ENCODE results near the gene CYFIP1. TPM values are rescaled to one million over a fixed set of nuclear protein-coding genes. Genes with fewer than 3 reads are reported as not detected.
A peak's percentile ranks its signal among the peaks of the same experiment; 100 is the strongest.

CYFIP1 gene
- polyA plus RNA-seq, 3 donors, result 47.1 to 85.5 (median 63.8) TPM

DNA sequence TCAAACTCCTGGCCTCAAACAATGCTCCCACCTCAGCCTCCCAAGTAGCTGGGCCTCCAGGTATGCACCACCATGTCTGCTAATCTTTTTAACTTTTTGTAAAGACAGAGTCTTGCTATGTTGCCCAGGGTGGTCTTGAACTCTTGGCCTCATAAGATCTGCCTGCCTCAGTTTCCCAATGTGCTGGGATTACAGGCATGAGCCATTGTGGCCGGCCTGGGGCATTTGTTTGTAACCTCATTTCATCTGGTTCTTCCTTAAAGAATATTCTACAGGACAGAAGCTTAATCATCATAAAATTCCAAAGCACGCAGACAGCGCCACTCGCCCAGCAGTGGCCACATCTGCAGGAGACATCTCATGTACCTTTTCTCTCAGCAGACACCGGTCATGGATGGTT, 23.6 kb upstream of the CYFIP1 start:
- no peak overlapping the region for H3K4me2 ChIP-seq (replicated peaks; ENCODE audit: extremely low read depth, low read length, poor library complexity, severe bottlenecking)
- intact Hi-C loops (cut with micrococcal nuclease), result no loop called here

GRCh38 chr15:23002920-23003319, 22.8 kb upstream of the CYFIP1 start:
- no peak overlapping the region for H3K4me2 ChIP-seq (replicated peaks; ENCODE audit: extremely low read depth, low read length, poor library complexity, severe bottlenecking)
- H3K4me3 ChIP-seq (replicated peaks in 1 of 3; ENCODE audit: low read depth in 2 of 3, low read length in 3 of 3), result no peak overlapping the region
- H3K27ac ChIP-seq (ENCODE audit: low read depth in 1 of 2, low read length in 2 of 2), result no peak overlapping the region
- Mint-ChIP-seq H3K9me3 (no peaks in the 10 kb centered on the region), H3K4me1 (no peaks in the 10 kb centered on the region), H3K4me3 (no peak overlapping the region), H3K36me3 (peaks cover 54 to 65% of the 10 kb centered on the region in 2 donors), H3K27me3 (ENCODE audit: low read depth in 3 of 3) (no peaks in the 10 kb centered on the region), H3K27ac (peak overlapping the region in 1 of 7 donors; percentile 35)
- H3K9me3 ChIP-seq (replicated peaks in 1 of 2; ENCODE audit: control insufficient read depth in 1 of 2, insufficient read depth in 1 of 2, low read length in 2 of 2), result no peaks in the 10 kb centered on the region
- 100% methylated on average over 2 of the region's 2 CpGs for WGBS (ENCODE audit: insufficient coverage)
- no peaks in the 10 kb centered on the region for H3K79me2 ChIP-seq (ENCODE audit: insufficient read depth, low read length)
- H4K20me1 ChIP-seq (ENCODE audit: insufficient read depth, low read length), result no peaks in the 10 kb centered on the region
- H2AFZ ChIP-seq (ENCODE audit: insufficient read depth, low read depth, low read length, poor library complexity, severe bottlenecking), result no peak overlapping the region
- no peak for DNase-seq
- no peak overlapping the region for H3K9ac ChIP-seq (ENCODE audit: insufficient read depth, low read length, poor library complexity, severe bottlenecking)
- intact Hi-C loops (cut with micrococcal nuclease), result no loop called here
- TF ChIP-seq, protein P1, sequence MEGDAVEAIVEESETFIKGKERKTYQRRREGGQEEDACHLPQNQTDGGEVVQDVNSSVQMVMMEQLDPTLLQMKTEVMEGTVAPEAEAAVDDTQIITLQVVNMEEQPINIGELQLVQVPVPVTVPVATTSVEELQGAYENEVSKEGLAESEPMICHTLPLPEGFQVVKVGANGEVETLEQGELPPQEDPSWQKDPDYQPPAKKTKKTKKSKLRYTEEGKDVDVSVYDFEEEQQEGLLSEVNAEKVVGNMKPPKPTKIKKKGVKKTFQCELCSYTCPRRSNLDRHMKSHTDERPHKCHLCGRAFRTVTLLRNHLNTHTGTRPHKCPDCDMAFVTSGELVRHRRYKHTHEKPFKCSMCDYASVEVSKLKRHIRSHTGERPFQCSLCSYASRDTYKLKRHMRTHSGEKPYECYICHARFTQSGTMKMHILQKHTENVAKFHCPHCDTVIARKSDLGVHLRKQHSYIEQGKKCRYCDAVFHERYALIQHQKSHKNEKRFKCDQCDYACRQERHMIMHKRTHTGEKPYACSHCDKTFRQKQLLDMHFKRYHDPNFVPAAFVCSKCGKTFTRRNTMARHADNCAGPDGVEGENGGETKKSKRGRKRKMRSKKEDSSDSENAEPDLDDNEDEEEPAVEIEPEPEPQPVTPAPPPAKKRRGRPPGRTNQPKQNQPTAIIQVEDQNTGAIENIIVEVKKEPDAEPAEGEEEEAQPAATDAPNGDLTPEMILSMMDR (IDR thresholded peaks at IDR 0.05), result no peak
- H3K36me3 ChIP-seq (replicated peaks in 1 of 2; ENCODE audit: control insufficient read depth in 1 of 2, insufficient read depth in 2 of 2, low read length in 2 of 2), result peaks cover 27 to 69% of the 10 kb centered on the region in 2 donors
- no peaks in the 10 kb centered on the region for H3K27me3 ChIP-seq (ENCODE audit: control insufficient read depth in 2 of 2, insufficient read depth in 2 of 2, low read length in 2 of 2)
- H3K4me1 ChIP-seq (ENCODE audit: control insufficient read depth in 1 of 2, insufficient read depth in 2 of 2, low read length in 2 of 2), result no peaks in the 10 kb centered on the region

More for the DNA sequence above, 23.6 kb upstream of the CYFIP1 start:
- DNase-seq, result no peak
- Histone ChIP-seq H2AFZ (ENCODE audit: insufficient read depth, low read depth, low read length, poor library complexity, severe bottlenecking) (no peak overlapping the region), H3K4me1 (ENCODE audit: control insufficient read depth in 1 of 2, insufficient read depth in 2 of 2, low read length in 2 of 2) (no peaks in the 10 kb centered on the region), H3K27me3 (ENCODE audit: control insufficient read depth in 2 of 2, insufficient read depth in 2 of 2, low read length in 2 of 2) (no peaks in the 10 kb centered on the region), H3K27ac (ENCODE audit: low read depth in 1 of 2, low read length in 2 of 2) (no peak overlapping the region), H3K9ac (ENCODE audit: insufficient read depth, low read length, poor library complexity, severe bottlenecking) (no peak overlapping the region), H3K36me3 (replicated peaks in 1 of 2; ENCODE audit: control insufficient read depth in 1 of 2, insufficient read depth in 2 of 2, low read length in 2 of 2) (peaks cover 31 to 76% of the 10 kb centered on the region in 2 donors), H3K9me3 (replicated peaks in 1 of 2; ENCODE audit: control insufficient read depth in 1 of 2, insufficient read depth in 1 of 2, low read length in 2 of 2) (no peaks in the 10 kb centered on the region), H3K4me3 (replicated peaks in 1 of 3; ENCODE audit: low read depth in 2 of 3, low read length in 3 of 3) (no peak overlapping the region), H3K79me2 (ENCODE audit: insufficient read depth, low read length) (no peaks in the 10 kb centered on the region), H4K20me1 (ENCODE audit: insufficient read depth, low read length) (no peaks in the 10 kb centered on the region)
- no peak overlapping the region for H3K27ac Mint-ChIP-seq
- TF ChIP-seq, protein P1 (IDR thresholded peaks at IDR 0.05), result no peak
- no peaks in the 10 kb centered on the region for H3K4me1 Mint-ChIP-seq
- 100% methylated on average over 1 of the region's 5 CpGs for WGBS (ENCODE audit: insufficient coverage)
- no peak overlapping the region for H3K4me3 Mint-ChIP-seq
- H3K27me3 Mint-ChIP-seq (ENCODE audit: low read depth in 3 of 3), result no peaks in the 10 kb centered on the region
- H3K36me3 Mint-ChIP-seq, result peaks cover 57 to 62% of the 10 kb centered on the region in 2 donors
- H3K9me3 Mint-ChIP-seq, result no peaks in the 10 kb centered on the region
